Stimulated activated naive CD8-positive, alpha-beta T cell treated with anti-CD3 and anti-CD28 coated beads, Interleukin-15, Interleukin-2, amounts not matched to agents 100 ng/mL and 50 ng/mL, for 24 hours (primary cell): ENCODE results near the gene TEN1.
A peak's percentile ranks its signal among the peaks of the same experiment; 100 is the strongest.
"Not testable (repeated sequence)": the region's sequence is repeated elsewhere in the genome, so short reads cannot be mapped to it uniquely, and the experiment has no call there.

Source experiments
- H3K27ac Mint-ChIP-seq: one replicate; pipeline ENCODE4 v1.8.0; 2021; ENCODE audit warnings: mild to moderate bottlenecking, mixed read lengths
- H3K27me3 Mint-ChIP-seq: one replicate; pipeline ENCODE4 v1.8.0; 2021; ENCODE audit warnings: mixed read lengths
- H3K36me3 Mint-ChIP-seq: one replicate; pipeline ENCODE4 v1.8.0; 2021; ENCODE audit warnings: low read depth, mixed read lengths
- H3K4me1 Mint-ChIP-seq: one replicate; pipeline ENCODE4 v1.8.0; 2021; ENCODE audit warnings: low read depth, mixed read lengths
- H3K4me3 Mint-ChIP-seq: one replicate; pipeline ENCODE4 v1.8.0; 2021; ENCODE audit warnings: mild to moderate bottlenecking, mixed read lengths
- H3K9me3 Mint-ChIP-seq: one replicate; pipeline ENCODE4 v1.8.0; 2021; ENCODE audit warnings: mixed read lengths

TEN1 gene

GRCh38 chr17:76023900-76024237 is 44.8 kb downstream of the TEN1 start:
- Mint-ChIP-seq H3K4me3 (no peak overlapping the region), H3K27me3 (no peaks in the 10 kb centered on the region), H3K27ac (no peak overlapping the region), H3K36me3 (no peaks in the 10 kb centered on the region), H3K4me1 (peaks cover 3% of the 10 kb centered on the region), H3K9me3 (no peaks in the 10 kb centered on the region)

GRCh38 chr17:76024353-76024752 is 45.3 kb downstream of the TEN1 start:
- no peaks in the 10 kb centered on the region for H3K36me3 Mint-ChIP-seq
- peaks cover 8% of the 10 kb centered on the region for H3K4me1 Mint-ChIP-seq
- no peaks in the 10 kb centered on the region for H3K27me3 Mint-ChIP-seq
- no peak overlapping the region for H3K4me3 Mint-ChIP-seq
- H3K9me3 Mint-ChIP-seq = no peaks in the 10 kb centered on the region
- H3K27ac Mint-ChIP-seq = no peak overlapping the region

- Mint-ChIP-seq H3K4me3 (no peak overlapping the region), H3K4me1 (peaks cover 15% of the 10 kb centered on the region), H3K36me3 (no peaks in the 10 kb centered on the region), H3K27me3 (no peaks in the 10 kb centered on the region), H3K27ac (no peak overlapping the region), H3K9me3 (no peaks in the 10 kb centered on the region)
Measured at GRCh38 chr17:76025294-76025693, 46.3 kb downstream of the TEN1 start.

GRCh38 chr17:76026714-76027158 is 47.7 kb downstream of the TEN1 start:
- no peaks in the 10 kb centered on the region for H3K9me3 Mint-ChIP-seq

DNA sequence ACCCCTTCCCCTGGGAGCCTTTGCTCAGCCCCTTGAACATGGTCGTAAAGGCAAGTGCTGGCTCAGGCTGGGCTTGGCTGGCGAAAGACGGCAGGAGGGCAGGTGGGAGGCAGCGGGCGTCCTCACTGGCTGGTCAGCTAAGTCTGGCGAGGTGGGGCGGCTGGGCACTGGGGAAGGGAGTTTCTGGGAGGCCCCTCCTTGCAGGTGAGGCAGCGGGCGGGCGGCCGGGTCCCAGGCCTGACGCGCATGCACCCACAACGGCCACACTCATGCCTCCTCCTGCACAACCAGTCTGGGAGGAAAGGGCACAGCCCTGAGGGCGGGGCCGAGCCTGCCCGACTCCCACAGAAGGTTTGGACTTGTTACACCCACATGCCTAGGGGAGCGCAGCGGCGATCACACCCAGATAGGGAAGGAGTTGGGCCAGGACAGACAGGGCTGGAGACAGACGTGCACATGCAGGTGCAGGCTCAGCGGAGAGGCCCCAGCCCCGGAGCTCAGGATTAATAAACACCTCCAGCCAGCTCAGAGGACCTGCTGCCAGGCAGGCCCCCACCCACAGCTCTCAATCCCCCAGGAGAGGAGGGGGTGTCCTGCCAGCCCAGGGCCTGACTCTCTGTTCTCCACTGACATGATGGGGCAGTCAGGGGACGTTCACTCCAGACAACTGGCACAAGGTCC is 48.3 kb downstream of the TEN1 start, which contains the start of gene EVPL:
TSS of gene EVPL (minus strand) at position 148 of the 681 bp plus-strand sequence. CDS start at position 40, 108 bp downstream.
- no peak within 1 kb of the TSS for H3K4me3 Mint-ChIP-seq
- H3K27ac Mint-ChIP-seq = no peak within 1 kb of the TSS
- H3K4me1 Mint-ChIP-seq = peaks cover 15% of the 10 kb centered on the region
- no peaks in the 10 kb centered on the region for H3K9me3 Mint-ChIP-seq
- H3K27me3 Mint-ChIP-seq = no peaks in the 10 kb centered on the region
- H3K36me3 Mint-ChIP-seq = no peaks in the 10 kb centered on the region

More at GRCh38 chr17:76026714-76027158, 47.7 kb downstream of the TEN1 start:
- H3K4me3 Mint-ChIP-seq = no peak overlapping the region
- H3K27me3 Mint-ChIP-seq = no peaks in the 10 kb centered on the region
- H3K36me3 Mint-ChIP-seq = no peaks in the 10 kb centered on the region
- H3K4me1 Mint-ChIP-seq = peaks cover 15% of the 10 kb centered on the region
- H3K27ac Mint-ChIP-seq = no peak overlapping the region

DNA sequence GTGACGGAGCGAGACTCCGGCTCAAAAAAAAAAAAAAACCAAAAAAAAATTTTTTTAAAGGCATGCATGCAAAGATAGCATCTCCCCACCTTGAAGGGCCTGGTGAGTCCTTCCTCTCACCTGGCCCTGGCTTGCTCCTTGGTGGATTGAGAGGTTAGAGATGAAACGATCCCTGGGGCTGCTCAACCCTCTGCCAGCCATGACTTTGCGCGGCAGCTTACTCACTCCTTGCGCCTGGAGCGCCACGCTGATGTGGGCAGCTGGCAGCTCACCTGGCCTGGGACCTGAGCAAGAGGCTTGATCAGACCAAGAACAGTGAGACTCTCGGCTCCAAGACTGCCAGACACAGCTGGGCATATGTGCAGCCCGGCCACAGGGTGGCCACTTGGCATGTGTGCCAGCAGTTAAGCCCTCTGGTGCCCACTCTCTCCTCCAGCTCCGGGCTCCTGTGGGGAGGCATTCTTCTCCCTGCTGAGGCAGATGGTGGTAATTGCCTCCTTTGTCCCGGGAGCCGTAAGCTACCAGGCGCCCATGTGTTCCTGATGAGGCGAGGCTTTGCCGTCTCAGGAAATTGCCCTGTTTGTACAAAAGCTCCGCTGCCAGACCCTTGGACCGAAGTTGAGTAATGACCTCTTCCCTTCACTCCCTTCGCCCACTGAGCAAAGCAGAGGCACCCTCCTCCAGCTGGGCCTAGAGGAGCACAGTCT is 53.2 kb downstream of the TEN1 start:
- H3K36me3 Mint-ChIP-seq = peaks cover 5% of the 10 kb centered on the region
- H3K9me3 Mint-ChIP-seq = no peaks in the 10 kb centered on the region
- H3K27me3 Mint-ChIP-seq = no peaks in the 10 kb centered on the region
- no peak overlapping the region for H3K27ac Mint-ChIP-seq
- no peak overlapping the region for H3K4me3 Mint-ChIP-seq
- peaks cover 21% of the 10 kb centered on the region for H3K4me1 Mint-ChIP-seq

GRCh38 chr17:76032780-76033108 is 53.7 kb downstream of the TEN1 start:
- H3K9me3 Mint-ChIP-seq = no peaks in the 10 kb centered on the region
- H3K4me1 Mint-ChIP-seq = peaks cover 21% of the 10 kb centered on the region
- H3K27me3 Mint-ChIP-seq = no peaks in the 10 kb centered on the region
- no peak overlapping the region for H3K4me3 Mint-ChIP-seq
- H3K36me3 Mint-ChIP-seq = peaks cover 5% of the 10 kb centered on the region
- no peak overlapping the region for H3K27ac Mint-ChIP-seq

DNA sequence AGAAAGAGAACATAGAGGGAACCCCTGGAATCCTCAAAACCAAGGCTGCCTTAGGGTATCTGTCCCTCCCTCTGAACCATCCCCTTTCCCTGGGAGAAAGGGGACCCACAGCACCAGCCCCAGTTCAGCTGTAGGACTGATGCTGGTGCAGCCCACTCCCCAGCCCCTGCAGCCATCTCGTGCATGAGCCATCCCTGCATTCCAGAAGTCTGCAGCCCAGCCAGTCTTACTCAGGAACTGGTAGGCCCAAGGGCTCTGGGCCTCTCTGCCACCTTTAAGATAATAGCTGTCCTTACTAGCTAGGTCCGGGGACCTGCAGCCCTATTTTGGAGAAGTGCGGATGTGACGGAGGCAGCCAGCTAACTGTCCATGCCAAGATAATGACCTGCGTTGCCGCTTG is 54.1 kb downstream of the TEN1 start:
- no peak overlapping the region for H3K27ac Mint-ChIP-seq
- peaks cover 21% of the 10 kb centered on the region for H3K4me1 Mint-ChIP-seq
- H3K27me3 Mint-ChIP-seq = no peaks in the 10 kb centered on the region
- H3K4me3 Mint-ChIP-seq = no peak overlapping the region
- H3K36me3 Mint-ChIP-seq = peaks cover 7% of the 10 kb centered on the region
- H3K9me3 Mint-ChIP-seq = no peaks in the 10 kb centered on the region

DNA sequence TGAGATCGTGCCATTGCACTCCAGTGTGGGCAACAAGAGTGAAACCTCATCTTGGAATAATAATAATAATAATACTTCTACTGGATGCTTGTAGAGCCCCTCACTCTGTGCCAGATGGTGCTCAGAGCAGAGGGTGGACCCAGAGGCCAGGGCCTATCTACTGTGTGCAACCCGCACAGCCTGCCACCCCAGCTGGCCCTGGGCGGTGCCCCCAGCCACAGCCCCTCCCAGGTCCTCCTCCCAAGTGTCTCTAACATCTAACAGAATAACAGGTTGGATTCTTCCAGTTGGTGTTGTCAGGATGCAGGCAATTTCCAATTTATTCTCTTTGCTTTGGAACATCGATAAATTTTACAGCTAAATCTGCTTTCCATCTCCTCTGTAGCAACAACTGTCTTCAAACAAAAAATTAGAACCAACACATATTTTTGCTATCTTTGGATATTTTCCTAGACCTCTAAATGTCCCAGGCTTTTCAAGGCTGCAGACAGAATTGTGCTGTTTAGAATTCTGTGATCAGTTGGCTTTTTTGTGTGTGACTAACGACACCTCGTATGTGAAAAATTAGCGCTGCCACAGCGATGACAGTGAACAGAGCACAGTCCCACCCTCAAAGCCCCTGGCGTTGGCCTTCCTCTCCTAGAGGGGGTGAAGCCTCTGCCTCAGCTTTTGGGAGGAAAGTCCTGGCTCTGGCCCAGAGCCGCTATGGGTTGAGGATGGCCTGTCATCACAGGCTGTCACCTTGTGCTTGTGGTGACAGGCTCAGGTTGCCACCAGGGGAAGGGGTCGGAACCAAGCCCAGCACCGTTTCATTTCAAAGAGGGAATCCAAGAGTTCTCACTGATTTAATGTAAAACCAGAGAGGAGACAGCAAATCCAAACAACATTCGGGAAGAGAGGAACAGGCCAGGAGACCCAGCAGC is 55.6 kb downstream of the TEN1 start:
- no peaks in the 10 kb centered on the region for H3K9me3 Mint-ChIP-seq
- H3K36me3 Mint-ChIP-seq = peaks cover 21% of the 10 kb centered on the region
- H3K27ac Mint-ChIP-seq = no peak overlapping the region
- H3K27me3 Mint-ChIP-seq = no peaks in the 10 kb centered on the region
- no peak overlapping the region for H3K4me3 Mint-ChIP-seq
- H3K4me1 Mint-ChIP-seq = peaks cover 9% of the 10 kb centered on the region

DNA sequence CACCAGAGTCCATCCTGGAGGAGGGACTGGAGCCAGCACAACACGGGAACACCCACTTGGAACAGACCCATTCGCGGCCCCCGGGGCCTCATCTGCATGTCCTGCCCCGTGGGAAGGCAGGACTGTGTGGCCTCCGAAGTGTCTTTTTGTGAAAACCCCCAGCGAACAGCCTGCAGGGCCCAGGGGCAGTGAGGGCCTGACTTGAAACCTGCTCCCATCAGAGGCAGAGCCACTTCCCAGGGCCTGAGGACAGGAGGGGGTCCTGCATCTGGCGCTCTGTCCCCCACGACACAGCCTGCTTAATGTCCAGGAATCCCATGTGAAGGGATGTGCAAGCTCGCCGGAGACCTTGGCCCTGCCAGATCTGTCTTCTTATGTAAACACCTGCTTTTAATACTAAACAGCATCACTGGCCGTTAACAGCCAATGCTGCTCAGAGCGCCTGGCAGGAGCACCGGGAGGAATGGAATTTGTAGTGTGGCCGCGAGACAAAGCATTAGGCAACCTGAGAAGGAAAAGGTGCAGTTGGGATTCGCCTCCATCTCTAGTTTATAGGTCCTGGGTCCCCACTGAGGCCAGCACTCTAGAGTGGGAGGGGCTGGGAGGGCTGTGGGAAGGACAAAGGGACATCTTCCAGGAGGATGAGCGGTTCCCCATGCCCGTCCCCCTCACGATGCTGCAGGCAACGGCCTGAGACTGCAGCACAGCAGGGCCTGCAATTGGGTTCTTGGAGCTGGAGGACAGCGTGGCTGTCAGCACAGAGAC is 57.6 kb downstream of the TEN1 start:
- peaks cover 31% of the 10 kb centered on the region for H3K36me3 Mint-ChIP-seq
- no peaks in the 10 kb centered on the region for H3K27me3 Mint-ChIP-seq
- H3K27ac Mint-ChIP-seq = peak overlapping the region; percentile 33
- H3K4me1 Mint-ChIP-seq = peaks cover 6% of the 10 kb centered on the region
- no peaks in the 10 kb centered on the region for H3K9me3 Mint-ChIP-seq
- H3K4me3 Mint-ChIP-seq = no peak overlapping the region

GRCh38 chr17:76038050-76038449 is 59.0 kb downstream of the TEN1 start:
- Mint-ChIP-seq H3K27me3 (no peaks in the 10 kb centered on the region), H3K27ac (no peak overlapping the region), H3K36me3 (peaks cover 38% of the 10 kb centered on the region), H3K4me1 (peaks cover 6% of the 10 kb centered on the region), H3K4me3 (no peak overlapping the region), H3K9me3 (no peaks in the 10 kb centered on the region)

- H3K9me3 Mint-ChIP-seq = no peaks in the 10 kb centered on the region
- H3K27ac Mint-ChIP-seq = no peak overlapping the region
- H3K4me1 Mint-ChIP-seq = peaks cover 6% of the 10 kb centered on the region
- peaks cover 45% of the 10 kb centered on the region for H3K36me3 Mint-ChIP-seq
- H3K4me3 Mint-ChIP-seq = no peak overlapping the region
- H3K27me3 Mint-ChIP-seq = no peaks in the 10 kb centered on the region
Measured at GRCh38 chr17:76039121-76039520, 60.1 kb downstream of the TEN1 start.

DNA sequence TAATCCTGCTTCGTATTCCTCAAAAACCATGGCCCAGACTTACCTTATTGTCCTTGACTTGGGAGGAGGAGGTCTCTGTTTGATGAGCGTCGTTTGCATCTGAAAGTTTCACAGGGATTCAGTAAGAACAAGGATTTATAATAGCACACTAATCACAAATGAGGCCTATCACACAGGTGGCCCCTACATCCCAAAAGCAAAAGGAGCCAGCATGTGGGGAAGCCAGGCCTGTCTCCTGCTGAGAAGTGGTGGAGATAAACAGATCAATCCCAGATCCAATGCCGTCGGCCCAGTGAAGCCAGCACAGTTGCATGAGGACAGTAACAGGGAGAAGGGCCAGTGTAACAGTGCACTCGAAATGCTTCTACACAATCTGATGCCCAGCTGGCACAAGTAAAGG is 61.3 kb downstream of the TEN1 start:
- Mint-ChIP-seq H3K36me3 (peaks cover 58% of the 10 kb centered on the region), H3K27me3 (no peaks in the 10 kb centered on the region), H3K4me1 (no peaks in the 10 kb centered on the region), H3K4me3 (no peak overlapping the region), H3K9me3 (no peaks in the 10 kb centered on the region), H3K27ac (no peak overlapping the region)

DNA sequence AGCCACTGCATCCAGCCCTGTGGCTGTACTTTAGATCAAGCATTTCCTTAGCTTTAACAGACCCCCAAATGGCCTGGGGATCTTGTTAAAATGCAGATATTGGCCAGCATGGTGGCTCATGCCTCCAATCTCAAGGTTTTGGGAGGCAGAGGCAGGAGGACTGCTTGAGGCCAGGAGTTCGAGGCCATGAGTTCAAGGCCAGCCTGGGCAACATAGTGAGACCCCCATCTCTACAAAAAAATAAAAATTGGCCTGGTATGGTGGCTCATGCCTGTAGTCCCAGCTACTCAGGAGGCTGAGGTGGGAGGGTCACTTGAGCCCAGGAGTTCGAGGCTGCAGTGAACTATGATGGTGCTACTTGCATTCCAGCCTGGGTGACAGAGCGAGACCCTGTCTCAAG is 63.8 kb downstream of the TEN1 start:
- not testable (repeated sequence) for H3K9me3 Mint-ChIP-seq, H3K4me3 Mint-ChIP-seq, H3K27ac Mint-ChIP-seq, H3K27me3 Mint-ChIP-seq, H3K4me1 Mint-ChIP-seq
- peaks cover 67% of the 10 kb centered on the region for H3K36me3 Mint-ChIP-seq
